GM06990 (cell line): ENCODE results near the gene MPP3.

Experiments used
- DNase-seq: peaks from one replicate; pipeline ENCODE4 v3.0.0-alpha.2; 2011; ENCODE audit not compliant: insufficient read length; ENCODE audit errors: extremely low read depth
- H3K27me3 ChIP-seq: replicated peaks from 2 replicates; pipeline ENCODE4 v1.6.0; 2011; ENCODE audit warnings: low read length; ENCODE audit not compliant: control insufficient read depth, insufficient read depth
- H3K36me3 ChIP-seq: 2 replicates; pipeline ENCODE4 v1.5.1; 2011; ENCODE audit warnings: low read length; ENCODE audit not compliant: control insufficient read depth, insufficient read depth
- H3K4me3 ChIP-seq: replicated peaks from 2 replicates; pipeline ENCODE4 v1.5.1; 2011; ENCODE audit warnings: low read depth, mild to moderate bottlenecking, control low read depth, low read length
- TF ChIP-seq, protein P1 (sequence below): IDR thresholded peaks from 2 replicates; pipeline ENCODE4 v1.5.1; 2011; ENCODE audit warnings: low read length, control low read depth, mild to moderate bottlenecking, inconsistent platforms; ENCODE audit not compliant: insufficient read depth, poor library complexity, severe bottlenecking

The MPP3 gene

DNA sequence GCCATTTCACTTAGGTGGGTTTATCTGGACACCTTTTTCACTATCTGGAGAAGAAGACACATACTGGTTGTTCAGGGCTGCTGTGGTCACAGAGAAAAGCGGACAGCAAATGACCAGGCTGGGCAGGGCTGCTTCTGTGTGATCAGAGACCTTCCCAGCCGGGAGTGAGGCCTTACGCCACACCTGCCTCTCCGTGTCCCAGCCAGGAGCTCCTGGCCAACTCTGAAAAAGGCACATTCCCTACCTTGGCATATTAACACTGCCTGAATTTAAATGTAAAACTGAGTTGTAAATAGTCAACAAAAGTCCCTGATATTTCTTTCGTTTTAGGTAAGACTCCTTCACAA, 65.3 kb downstream of the MPP3 start:
- TF ChIP-seq, protein P1, sequence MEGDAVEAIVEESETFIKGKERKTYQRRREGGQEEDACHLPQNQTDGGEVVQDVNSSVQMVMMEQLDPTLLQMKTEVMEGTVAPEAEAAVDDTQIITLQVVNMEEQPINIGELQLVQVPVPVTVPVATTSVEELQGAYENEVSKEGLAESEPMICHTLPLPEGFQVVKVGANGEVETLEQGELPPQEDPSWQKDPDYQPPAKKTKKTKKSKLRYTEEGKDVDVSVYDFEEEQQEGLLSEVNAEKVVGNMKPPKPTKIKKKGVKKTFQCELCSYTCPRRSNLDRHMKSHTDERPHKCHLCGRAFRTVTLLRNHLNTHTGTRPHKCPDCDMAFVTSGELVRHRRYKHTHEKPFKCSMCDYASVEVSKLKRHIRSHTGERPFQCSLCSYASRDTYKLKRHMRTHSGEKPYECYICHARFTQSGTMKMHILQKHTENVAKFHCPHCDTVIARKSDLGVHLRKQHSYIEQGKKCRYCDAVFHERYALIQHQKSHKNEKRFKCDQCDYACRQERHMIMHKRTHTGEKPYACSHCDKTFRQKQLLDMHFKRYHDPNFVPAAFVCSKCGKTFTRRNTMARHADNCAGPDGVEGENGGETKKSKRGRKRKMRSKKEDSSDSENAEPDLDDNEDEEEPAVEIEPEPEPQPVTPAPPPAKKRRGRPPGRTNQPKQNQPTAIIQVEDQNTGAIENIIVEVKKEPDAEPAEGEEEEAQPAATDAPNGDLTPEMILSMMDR = no peak
- no peak for DNase-seq
- no peaks in the 10 kb centered on the region for H3K27me3 ChIP-seq
- H3K4me3 ChIP-seq = no peak overlapping the region
- H3K36me3 ChIP-seq = no peaks in the 10 kb centered on the region; the same call in 1 of the 2 replicates

DNA sequence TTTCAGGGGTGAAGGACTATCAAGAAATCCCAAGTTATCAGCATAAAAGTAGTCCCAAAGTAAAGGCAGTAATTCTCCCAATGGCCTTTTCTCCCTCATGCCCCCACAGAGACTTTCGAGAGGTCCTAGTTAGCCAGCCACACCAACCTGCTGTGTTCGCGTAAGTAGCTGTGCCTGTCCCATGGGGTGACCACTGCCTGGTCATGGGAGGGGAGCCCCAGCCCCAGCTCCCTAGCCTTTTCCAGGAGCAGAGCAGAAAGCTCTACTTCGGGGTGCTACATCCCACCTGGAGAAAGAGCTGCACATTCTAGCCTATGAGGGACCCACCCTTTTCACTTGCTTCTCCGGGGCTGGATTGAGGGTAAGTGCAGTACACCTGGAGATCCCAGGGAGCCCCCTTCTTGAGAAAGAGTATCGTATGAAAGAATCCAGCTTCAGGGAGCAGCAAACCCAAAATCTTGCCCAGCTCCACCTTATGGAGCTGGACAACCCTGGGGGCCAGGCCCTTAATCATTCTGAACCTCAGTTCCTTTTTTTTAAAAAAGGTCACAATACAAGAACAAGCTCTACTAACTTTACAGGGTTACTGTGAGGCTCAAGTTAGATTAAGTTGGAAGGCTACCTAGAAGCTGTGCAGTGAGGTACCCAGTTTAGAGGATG, 65.8 kb downstream of the MPP3 start:
- no peaks in the 10 kb centered on the region for H3K36me3 ChIP-seq
- no peak overlapping the region for H3K4me3 ChIP-seq
- H3K27me3 ChIP-seq = no peaks in the 10 kb centered on the region; the same call in 1 of the 2 replicates
- DNase-seq = no peak
- TF ChIP-seq, protein P1 = no peak

DNA sequence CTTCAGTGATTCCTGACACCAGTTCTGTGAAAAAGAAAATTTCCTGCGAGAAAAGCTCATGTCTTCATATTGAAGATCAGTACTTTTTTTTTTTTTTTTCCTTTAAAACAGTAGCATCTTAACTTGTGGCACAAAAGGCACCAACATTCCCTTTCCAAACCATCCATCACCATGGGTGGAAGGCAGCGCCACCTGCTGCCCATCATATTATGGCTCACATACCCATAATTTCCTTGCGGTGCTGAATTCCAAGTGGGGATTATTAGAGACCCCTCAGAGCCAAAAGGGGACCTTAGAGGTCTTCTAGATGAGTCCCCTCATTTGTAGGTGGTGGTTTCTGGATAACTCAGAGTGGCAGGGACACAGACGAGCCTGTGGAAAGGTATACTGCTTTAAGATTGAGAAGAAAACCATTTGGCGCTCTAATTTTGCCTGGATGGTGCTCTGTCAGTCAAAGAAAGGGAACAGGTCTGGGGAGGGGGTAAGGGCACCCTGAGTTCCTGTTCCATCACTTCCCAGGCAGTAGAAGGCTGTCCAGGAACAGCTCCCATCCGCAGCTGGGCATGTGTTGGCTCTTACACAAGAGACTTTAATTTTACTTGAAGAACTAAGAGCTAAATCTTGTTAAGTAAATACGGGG, 66.4 kb downstream of the MPP3 start:
- H3K36me3 ChIP-seq = no peaks in the 10 kb centered on the region
- DNase-seq = no peak
- H3K4me3 ChIP-seq = no peak overlapping the region
- TF ChIP-seq, protein P1 = peak; percentile 80
- no peaks in the 10 kb centered on the region; the same call in 1 of the 2 replicates for H3K27me3 ChIP-seq

DNA sequence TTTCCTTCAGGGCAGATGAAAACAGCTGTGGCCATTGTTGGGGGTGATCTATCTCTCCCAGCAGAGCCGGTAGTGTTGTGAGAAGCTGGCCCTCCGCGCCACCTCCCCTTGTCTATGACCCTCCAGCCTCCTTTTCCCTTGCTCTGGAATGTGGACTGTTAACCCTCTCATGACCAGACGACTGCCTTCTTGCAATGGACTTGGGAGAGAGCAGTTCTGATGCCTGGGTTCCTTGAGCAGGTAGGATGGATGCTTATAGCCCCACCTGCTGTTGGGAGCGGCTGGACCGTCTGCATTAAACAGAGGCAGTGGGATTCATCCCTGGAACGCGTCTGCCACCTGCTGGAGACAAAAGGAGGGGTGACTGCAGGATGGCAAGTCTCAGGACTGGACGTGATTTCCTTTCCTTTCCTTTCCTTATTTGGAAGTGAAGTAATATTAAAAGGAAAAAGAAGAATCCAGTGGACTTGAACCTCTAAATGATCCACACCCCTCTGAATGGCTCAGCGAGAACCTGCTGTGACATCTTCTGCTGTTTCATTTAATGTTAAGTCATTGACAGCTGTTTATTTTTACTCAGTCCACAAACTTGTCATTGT, 72.6 kb downstream of the MPP3 start:
- Histone ChIP-seq H3K36me3 (no peaks in the 10 kb centered on the region), H3K27me3 (peaks cover 1% of the 10 kb centered on the region; the same call in 1 of the 2 replicates), H3K4me3 (no peak overlapping the region)
- TF ChIP-seq, protein P1 = peak; percentile 98
- peak; percentile 58 for DNase-seq

DNA sequence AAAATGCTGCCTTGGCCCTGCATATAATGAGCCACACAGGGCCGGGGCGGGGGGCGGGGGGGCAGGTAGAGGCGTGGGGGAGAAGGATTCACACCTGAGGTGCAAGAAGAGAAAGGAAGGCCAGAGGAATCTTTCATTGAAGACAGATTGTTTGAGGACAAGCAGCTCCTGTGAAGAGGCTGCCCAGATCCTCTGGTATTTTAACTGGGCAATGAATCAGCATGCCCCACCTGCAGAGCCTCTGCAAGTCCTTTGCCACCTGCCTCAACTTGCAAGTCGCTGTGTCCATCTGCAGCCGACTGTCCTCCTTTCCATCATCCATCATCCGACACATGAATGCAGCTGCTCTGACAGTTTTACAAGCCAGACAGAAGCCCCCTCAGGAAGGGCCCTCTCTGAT, 73.1 kb downstream of the MPP3 start:
- Histone ChIP-seq H3K36me3 (no peaks in the 10 kb centered on the region), H3K27me3 (peaks cover 1% of the 10 kb centered on the region; the same call in 1 of the 2 replicates), H3K4me3 (no peak overlapping the region)
- TF ChIP-seq, protein P1 = no peak
- no peak for DNase-seq
